ENCODE results near the gene EIF4B. TPM values are rescaled to one million over a fixed set of nuclear protein-coding genes. Genes with fewer than 3 reads are reported as not detected.

The EIF4B gene
- total RNA-seq, 1 experiment from 2014 or later, result 713 TPM

GRCh38 chr12:53010955-53011354 lies 4.7 kb downstream of the EIF4B start:
- H3K79me1 ChIP-seq (ENCODE audit: insufficient read depth, low read depth, low read length, poor library complexity, severe bottlenecking), result no peaks in the 10 kb centered on the region
- peaks cover 3% of the 10 kb centered on the region; the same call in 1 of the 2 replicates for H3K4me1 ChIP-seq (ENCODE audit: insufficient read depth, low read length)
- Mint-ChIP-seq H3K4me3 (no peak overlapping the region; a peak in 1 of 5 replicates), H3K9me3 (peaks cover 0 to 2% of the 10 kb centered on the region in 2 experiments; a peak in 2 of 5 replicates), H3K27me3 (ENCODE audit: low read depth) (no peaks in the 10 kb centered on the region; the same call in 1 of the 2 replicates), H3K27ac (peak overlapping the region in 1 of 3 experiments; percentile 65; a peak in 1 of 7 replicates), H3K36me3 (ENCODE audit: insufficient read depth in 1 of 3, low read depth in 3 of 3) (peaks cover 47 to 74% (median 48%) of the 10 kb centered on the region in 3 experiments), H3K4me1 (peaks cover 25 to 36% of the 10 kb centered on the region in 2 experiments)
- H2BK15ac ChIP-seq (ENCODE audit: low read depth, low read length), result no peak overlapping the region
- WGBS (ENCODE audit: extremely low coverage, insufficient read length, low lambda C conversion rate), result no CpG with 5 or more reads among the region's 2 CpGs
- DNase-seq, result no peak
- no peak overlapping the region for H3K14ac ChIP-seq (ENCODE audit: insufficient read depth, low read length)
- no peak overlapping the region for H2BK120ac ChIP-seq (ENCODE audit: low read depth, low read length, poor library complexity, severe bottlenecking)
- H3K23ac ChIP-seq (ENCODE audit: insufficient read length, low read depth, low read length), result no peak overlapping the region
- no peak for TF ChIP-seq CTCF (conservative IDR thresholded peaks at IDR 0.05)
- H4K8ac ChIP-seq (replicated peaks; ENCODE audit: insufficient read length, low read depth, low read length), result no peak overlapping the region
- no peak overlapping the region for H2BK20ac ChIP-seq (ENCODE audit: low read depth, low read length, poor library complexity, severe bottlenecking)
- H3K27me3 ChIP-seq (ENCODE audit: insufficient read depth, low read length), result no peaks in the 10 kb centered on the region
- no peak overlapping the region for H3K4ac ChIP-seq (ENCODE audit: low read depth, low read length)
- no peak overlapping the region for H2AK5ac ChIP-seq (ENCODE audit: insufficient read length, low read length)
- peaks cover 3% of the 10 kb centered on the region for H3K23me2 ChIP-seq (ENCODE audit: insufficient read length, low read depth, low read length, poor library complexity, severe bottlenecking)
- no peak overlapping the region for H4K5ac ChIP-seq (ENCODE audit: insufficient read length, low read depth, low read length)
- no peaks in the 10 kb centered on the region for H3K9me3 ChIP-seq (ENCODE audit: control insufficient read depth, low read depth, low read length)
- H3T11ph ChIP-seq (ENCODE audit: low read length), result no peak overlapping the region
- peaks cover 73% of the 10 kb centered on the region for H3K79me2 ChIP-seq (ENCODE audit: insufficient read depth, low read length)
- H3K9ac ChIP-seq (ENCODE audit: extremely low read depth, insufficient read length, low read length), result no peak overlapping the region
- no peak overlapping the region for H2BK12ac ChIP-seq (ENCODE audit: insufficient read length, low read depth, low read length)
- no peak overlapping the region for H2AFZ ChIP-seq (ENCODE audit: low read length)
- H4K20me1 ChIP-seq (ENCODE audit: control insufficient read depth, insufficient read depth, insufficient read length), result no peaks in the 10 kb centered on the region
- no peak overlapping the region for H2BK5ac ChIP-seq (ENCODE audit: insufficient read length, low read length)
- H3K27ac ChIP-seq (ENCODE audit: insufficient read length, low read depth, low read length), result no peak overlapping the region
- no peak overlapping the region for H4K91ac ChIP-seq (ENCODE audit: insufficient read length, low read depth, low read length)
- no peak overlapping the region for H3K18ac ChIP-seq (ENCODE audit: insufficient read length, low read depth, low read length)
- H3K4me2 ChIP-seq (ENCODE audit: insufficient read depth, insufficient read length, low read length), result no peak overlapping the region
- no peak overlapping the region for H3K56ac ChIP-seq (ENCODE audit: insufficient read length, low read depth, low read length)
